Retinal pigment epithelial cell (primary cell): ENCODE results near the gene PHYKPL.

Source experiments
- DNase-seq: peaks from one replicate; pipeline ENCODE4 v3.0.0-alpha.2; 2010; ENCODE audit warnings: low read depth
- H3K4me3 ChIP-seq: 2 replicates; pipeline ENCODE4 v1.5.1; 2011; ENCODE audit warnings: mild to moderate bottlenecking, low read length, control low read depth, moderate library complexity
- CTCF ChIP-seq: conservative IDR thresholded peaks from 2 replicates; pipeline ENCODE4 v1.5.1; 2011; ENCODE audit warnings: low read depth, low read length, control low read depth, inconsistent platforms

Gene PHYKPL

GRCh38 chr5:178232124-178232919 is at the start of gene PHYKPL:
PHYKPL (minus strand) TSS chr5:178232802; CDS start chr5:178232550, 252 bp downstream.
- no peak for DNase-seq
- H3K4me3 ChIP-seq, result peak within 1 kb of the TSS; percentile 69
- peak; percentile 6 for TF ChIP-seq CTCF

GRCh38 chr5:178282391-178282790 is 49.8 kb upstream of the PHYKPL start:
- TF ChIP-seq CTCF, result no peak
- DNase-seq, result no peak
- no peak overlapping the region for H3K4me3 ChIP-seq

- no peak for DNase-seq
- no peak overlapping the region for H3K4me3 ChIP-seq
- no peak for TF ChIP-seq CTCF
Measured at GRCh38 chr5:178281331-178281730, 48.7 kb upstream of the PHYKPL start.

GRCh38 chr5:178280631-178281030 is 48.0 kb upstream of the PHYKPL start:
- H3K4me3 ChIP-seq, result no peak overlapping the region
- TF ChIP-seq CTCF, result no peak
- no peak for DNase-seq

GRCh38 chr5:178279723-178280438 is 47.3 kb upstream of the PHYKPL start:
- peak; percentile 86 for TF ChIP-seq CTCF

GRCh38 chr5:178279026-178279722 is 46.6 kb upstream of the PHYKPL start:
- no peak overlapping the region for H3K4me3 ChIP-seq
- TF ChIP-seq CTCF, result no peak
- no peak for DNase-seq

More at GRCh38 chr5:178279723-178280438, 47.3 kb upstream of the PHYKPL start:
- DNase-seq, result peak; percentile 7
- H3K4me3 ChIP-seq, result no peak overlapping the region
